Vagina (tissue), 2 donors: Measurements from ENCODE around the gene ITIH6. TPM values are rescaled to one million over a fixed set of nuclear protein-coding genes. Genes with fewer than 3 reads are reported as not detected.
A peak's percentile ranks its signal among the peaks of the same experiment; 100 is the strongest.

Experiments used
- DNase-seq, 2 donors: peaks; one replicate each; pipeline ENCODE4 v3.0.0-alpha.2; 2017; ENCODE audit errors: extremely low spot score in 2 of 2
- H3K27ac ChIP-seq: fragments of 200-600 bp; sonication (generic); one replicate; pipeline ENCODE4 v1.5.1; 2019
- H3K27me3 ChIP-seq: fragments of 200-600 bp; sonication (generic); one replicate; pipeline ENCODE4 v1.5.1; 2019
- H3K36me3 ChIP-seq, 2 donors: fragments of 200-600 bp; sonication (generic); one replicate each; pipeline ENCODE4 v1.5.1; 2017 to 2019
- H3K4me1 ChIP-seq: fragments of 200-600 bp; sonication (generic); one replicate; pipeline ENCODE4 v1.5.1; 2019
- H3K4me3 ChIP-seq, 2 donors: fragments of 200-600 bp; sonication (generic); 1 replicate in 1 of 2; 2 replicates in 1 of 2; pipeline ENCODE4 v1.5.1; 2016 to 2019
- H3K9me3 ChIP-seq: fragments of 200-600 bp; sonication (generic); one replicate; pipeline ENCODE4 v1.5.1; 2019
- POLR2A ChIP-seq, 2 donors: fragments of 450-650 bp; IDR thresholded peaks; one replicate each; pipeline ENCODE4 v1.6.1; 2017; ENCODE audit warnings: antibody characterized with exemption in 2 of 2, mild to moderate bottlenecking in 2 of 2, moderate library complexity in 2 of 2
- POLR2AphosphoS5 ChIP-seq, 2 donors: sonication (generic); formaldehyde crosslinking; IDR thresholded peaks; one replicate each; pipeline ENCODE4 v1.9.0; 2017; ENCODE audit warnings: antibody characterized with exemption in 2 of 2, mild to moderate bottlenecking in 2 of 2, low read depth in 1 of 2; ENCODE audit not compliant: insufficient read depth in 1 of 2
- intact Hi-C: fragments of 100-400 bp; cut with DNase I; formaldehyde crosslinking; loops from one replicate; pipeline ENCODE4 v1.15.1; 2023
- total RNA-seq: library from RNA; depleted of rRNA; stranded (reverse); fragments of >200 nt; gene quantifications from one replicate; pipeline ENCODE4 v1.2.3, GENCODE V29; 2016
- TF ChIP-seq, protein P1 (sequence below), 3 experiments: fragments of 450-650 bp in 2 of 3; fragments of 200-600 bp in 1 of 3; sonication (generic) in 1 of 3; IDR thresholded peaks; one replicate each; pipeline ENCODE4 v1.5.1; 2017 to 2019; ENCODE audit warnings: antibody characterized with exemption in 3 of 3, mild to moderate bottlenecking in 2 of 3, moderate library complexity in 2 of 3

Gene ITIH6
- total RNA-seq, 1 donor from 2014 or later = not detected

DNA sequence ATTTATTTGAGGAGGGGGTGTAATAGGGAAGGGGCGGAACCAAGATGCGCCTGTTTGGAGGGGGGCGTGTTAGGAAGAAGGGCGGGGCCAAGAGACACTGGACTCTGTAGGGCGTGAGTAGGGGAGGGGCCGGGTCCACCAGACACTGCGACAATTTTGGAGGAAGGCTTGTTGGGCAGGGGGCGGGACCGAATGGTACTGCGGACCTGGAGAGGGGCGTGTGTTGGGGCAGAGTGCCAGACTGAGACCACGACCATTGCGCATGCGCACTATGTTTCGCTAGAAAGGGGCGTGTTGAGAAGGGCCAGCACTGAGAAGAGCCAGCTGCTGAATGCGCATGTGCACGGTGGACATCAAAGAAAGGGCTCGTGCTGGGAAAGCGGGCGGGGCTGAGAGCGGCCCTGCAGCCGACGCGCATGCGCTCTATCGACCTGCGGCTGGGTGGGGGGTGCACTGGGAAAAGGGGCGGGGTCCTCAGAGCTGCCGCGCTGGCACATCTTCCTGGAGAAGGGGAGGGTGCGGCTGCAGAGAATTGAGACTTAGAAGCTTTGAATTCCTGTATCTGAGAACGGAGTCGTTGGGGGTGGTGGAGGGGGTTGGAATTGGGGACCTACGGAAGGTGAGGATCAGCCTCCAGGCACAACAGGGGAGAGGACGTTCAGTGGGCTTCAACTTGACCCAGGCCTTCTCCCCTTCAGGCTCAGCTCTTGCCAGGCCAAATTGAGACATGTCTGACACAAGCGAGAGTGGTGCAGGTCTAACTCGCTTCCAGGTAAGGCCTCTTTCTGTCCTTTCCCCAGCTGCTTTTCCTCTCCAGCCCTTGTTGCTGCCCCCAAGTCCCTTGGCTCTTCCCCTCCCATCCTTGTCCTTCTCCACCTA is 10.8 kb upstream of the ITIH6 start:
- Histone ChIP-seq H3K4me1 (peaks cover 17% of the 10 kb centered on the region), H3K36me3 (peaks cover 0 to 28% of the 10 kb centered on the region in 2 donors), H3K27ac (peak overlapping the region; percentile 95), H3K9me3 (no peaks in the 10 kb centered on the region), H3K27me3 (no peaks in the 10 kb centered on the region), H3K4me3 (peak overlapping the region; percentile 63 to 64)
- intact Hi-C loops = no loop called here
- TF ChIP-seq POLR2AphosphoS5 (IDR thresholded peaks at IDR 0.05; ENCODE audit: insufficient read depth in 1 of 2, low read depth in 1 of 2) = peak; percentile 44 to 52
- TF ChIP-seq, protein P1, sequence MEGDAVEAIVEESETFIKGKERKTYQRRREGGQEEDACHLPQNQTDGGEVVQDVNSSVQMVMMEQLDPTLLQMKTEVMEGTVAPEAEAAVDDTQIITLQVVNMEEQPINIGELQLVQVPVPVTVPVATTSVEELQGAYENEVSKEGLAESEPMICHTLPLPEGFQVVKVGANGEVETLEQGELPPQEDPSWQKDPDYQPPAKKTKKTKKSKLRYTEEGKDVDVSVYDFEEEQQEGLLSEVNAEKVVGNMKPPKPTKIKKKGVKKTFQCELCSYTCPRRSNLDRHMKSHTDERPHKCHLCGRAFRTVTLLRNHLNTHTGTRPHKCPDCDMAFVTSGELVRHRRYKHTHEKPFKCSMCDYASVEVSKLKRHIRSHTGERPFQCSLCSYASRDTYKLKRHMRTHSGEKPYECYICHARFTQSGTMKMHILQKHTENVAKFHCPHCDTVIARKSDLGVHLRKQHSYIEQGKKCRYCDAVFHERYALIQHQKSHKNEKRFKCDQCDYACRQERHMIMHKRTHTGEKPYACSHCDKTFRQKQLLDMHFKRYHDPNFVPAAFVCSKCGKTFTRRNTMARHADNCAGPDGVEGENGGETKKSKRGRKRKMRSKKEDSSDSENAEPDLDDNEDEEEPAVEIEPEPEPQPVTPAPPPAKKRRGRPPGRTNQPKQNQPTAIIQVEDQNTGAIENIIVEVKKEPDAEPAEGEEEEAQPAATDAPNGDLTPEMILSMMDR (IDR thresholded peaks at IDR 0.05) = no peak
- TF ChIP-seq POLR2A (IDR thresholded peaks at IDR 0.05) = no peak
- peak; percentile 95 to 96 for DNase-seq

DNA sequence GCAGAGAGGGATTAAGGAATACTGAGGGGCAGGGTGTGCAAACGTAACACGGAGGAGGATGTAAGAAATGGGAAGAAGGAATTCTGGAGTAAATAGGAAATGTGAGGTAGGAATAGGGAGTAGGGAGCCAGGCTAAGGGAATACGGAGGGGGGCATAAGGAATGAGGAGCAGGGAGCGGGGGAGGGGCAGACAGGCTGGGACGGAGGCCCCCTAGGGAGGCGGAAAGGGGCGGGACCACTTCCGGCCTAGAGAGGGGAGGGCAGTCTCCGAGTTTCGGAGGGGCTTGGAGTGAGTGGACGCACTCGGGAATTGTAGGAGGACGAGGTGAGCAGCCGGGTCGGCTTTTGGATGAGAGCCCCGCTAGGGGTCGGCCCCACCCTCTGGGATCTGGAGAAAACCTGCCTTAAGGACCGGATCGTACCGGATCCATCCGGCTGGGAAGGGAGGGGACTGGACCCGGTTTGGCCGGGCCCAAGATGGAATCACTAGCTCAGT is 10.1 kb upstream of the ITIH6 start:
- peak in 1 of 2 donors; percentile 96 for DNase-seq
- H3K9me3 ChIP-seq = no peaks in the 10 kb centered on the region
- H3K4me3 ChIP-seq = peak overlapping the region; percentile 63 to 64
- intact Hi-C loops = no loop called here
- peak overlapping the region; percentile 95 for H3K27ac ChIP-seq
- peaks cover 17% of the 10 kb centered on the region for H3K4me1 ChIP-seq
- peaks cover 0 to 22% of the 10 kb centered on the region in 2 donors for H3K36me3 ChIP-seq
- TF ChIP-seq, protein P1 (IDR thresholded peaks at IDR 0.05) = no peak
- TF ChIP-seq POLR2AphosphoS5 (IDR thresholded peaks at IDR 0.05; ENCODE audit: insufficient read depth in 1 of 2, low read depth in 1 of 2) = peak in 1 of 2 donors; percentile 76
- no peaks in the 10 kb centered on the region for H3K27me3 ChIP-seq

DNA sequence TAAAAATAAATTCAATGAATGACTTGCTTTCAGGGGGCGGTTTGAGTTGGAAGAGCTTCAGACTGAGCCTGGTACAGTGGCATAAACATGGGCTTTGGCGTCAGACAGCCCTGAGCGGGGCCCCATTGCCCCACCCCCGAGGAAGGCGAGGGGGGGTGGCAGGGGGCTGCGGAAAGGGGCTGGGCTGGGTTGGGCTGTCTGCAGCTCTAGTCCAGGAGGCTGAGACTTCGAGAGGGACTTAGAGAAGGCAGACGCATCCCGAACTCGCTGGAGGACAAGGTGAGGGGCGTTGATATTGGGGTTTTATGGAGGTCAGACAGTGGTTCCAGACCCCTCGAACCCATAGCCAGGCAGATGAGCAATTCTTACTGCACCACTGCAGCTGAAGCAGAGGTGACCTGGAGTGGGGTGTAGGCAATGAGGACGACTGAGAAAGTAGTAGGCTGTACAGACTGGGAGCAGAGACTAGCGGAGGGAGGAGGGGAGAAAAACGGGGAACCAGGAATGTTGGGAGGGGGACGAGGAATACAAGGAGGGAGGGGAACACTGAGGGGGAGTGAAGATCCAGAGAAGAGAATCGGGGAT is 9.6 kb upstream of the ITIH6 start, which contains the start of gene MAGED2:
Gene MAGED2 (plus strand): TSS at position 222 of the 585 bp plus-strand sequence. CDS start 1,587 bp downstream, outside the sequence.
- peak within 1 kb of the TSS; percentile 95 for H3K27ac ChIP-seq
- no peaks in the 10 kb centered on the region for H3K27me3 ChIP-seq
- no peak for DNase-seq
- no peaks in the 10 kb centered on the region for H3K9me3 ChIP-seq
- intact Hi-C loops = no loop called here
- peaks cover 0 to 17% of the 10 kb centered on the region in 2 donors for H3K36me3 ChIP-seq
- H3K4me3 ChIP-seq = peak within 1 kb of the TSS; percentile 63 to 64
- peaks cover 17% of the 10 kb centered on the region for H3K4me1 ChIP-seq
- TF ChIP-seq POLR2AphosphoS5 (IDR thresholded peaks at IDR 0.05; ENCODE audit: insufficient read depth in 1 of 2, low read depth in 1 of 2) (no peak), POLR2A (IDR thresholded peaks at IDR 0.05) (peak in 1 of 2 donors; percentile 48)

DNA sequence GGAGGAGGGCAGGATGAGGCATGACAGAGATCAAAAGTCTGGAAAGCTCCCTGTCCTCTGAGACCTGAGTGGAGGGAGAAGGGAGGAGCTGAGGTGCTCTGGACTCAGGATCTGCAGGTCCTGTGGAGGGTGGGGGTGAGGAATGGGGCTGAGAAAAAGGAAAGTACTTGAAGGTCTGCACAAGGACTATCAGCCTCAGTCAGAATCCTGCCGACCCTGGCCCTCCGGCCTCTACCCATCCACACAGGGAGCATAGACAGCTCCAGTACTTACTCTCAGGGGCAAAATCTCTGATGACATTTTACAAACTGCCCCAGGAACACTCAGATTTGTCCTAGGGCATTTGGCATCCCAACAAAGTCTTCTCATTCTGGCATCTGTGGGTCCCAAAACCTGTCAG is 991 bp upstream of the ITIH6 start:
- no peaks in the 10 kb centered on the region for H3K27me3 ChIP-seq
- H3K4me3 ChIP-seq = no peak overlapping the region
- H3K4me1 ChIP-seq = no peaks in the 10 kb centered on the region
- H3K27ac ChIP-seq = no peak overlapping the region
- TF ChIP-seq, protein P1 (IDR thresholded peaks at IDR 0.05) = no peak
- TF ChIP-seq POLR2A (IDR thresholded peaks at IDR 0.05) (no peak), POLR2AphosphoS5 (IDR thresholded peaks at IDR 0.05; ENCODE audit: insufficient read depth in 1 of 2, low read depth in 1 of 2) (no peak)
- DNase-seq = peak; percentile 40 to 56
- no peaks in the 10 kb centered on the region for H3K9me3 ChIP-seq
- no peaks in the 10 kb centered on the region for H3K36me3 ChIP-seq
- intact Hi-C loops = no loop called here

DNA sequence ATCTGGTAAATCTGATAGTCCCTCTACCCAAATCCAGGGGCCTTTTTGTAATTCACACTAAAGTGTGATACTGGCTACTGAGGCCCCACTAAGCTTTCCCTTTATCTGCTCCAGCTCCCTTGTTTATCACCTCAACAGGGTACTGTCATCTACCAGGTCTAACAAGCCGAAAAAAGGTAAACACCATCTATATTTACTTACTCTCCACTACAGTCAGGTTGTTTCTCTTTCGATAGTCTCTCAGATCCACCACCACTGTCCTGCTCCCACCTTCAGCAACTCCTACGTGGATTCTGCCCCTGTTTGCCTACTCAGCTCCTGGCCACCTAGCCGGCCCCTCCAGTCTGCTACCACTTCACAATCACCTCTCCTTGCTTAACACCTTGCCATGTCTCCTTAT is 3.3 kb downstream of the ITIH6 start:
- H3K4me1 ChIP-seq = no peaks in the 10 kb centered on the region
- intact Hi-C loops = no loop called here
- no peaks in the 10 kb centered on the region for H3K36me3 ChIP-seq
- TF ChIP-seq, protein P1 (IDR thresholded peaks at IDR 0.05) = no peak
- TF ChIP-seq POLR2AphosphoS5 (IDR thresholded peaks at IDR 0.05; ENCODE audit: insufficient read depth in 1 of 2, low read depth in 1 of 2) = no peak
- TF ChIP-seq POLR2A (IDR thresholded peaks at IDR 0.05) = no peak
- no peak overlapping the region for H3K4me3 ChIP-seq
- H3K9me3 ChIP-seq = no peaks in the 10 kb centered on the region
- H3K27ac ChIP-seq = no peak overlapping the region
- H3K27me3 ChIP-seq = no peaks in the 10 kb centered on the region
- peak; percentile 34 to 72 for DNase-seq
